Measurements from ENCODE around the gene UMOD.

- TF ChIP-seq CTCF (conservative IDR thresholded peaks at IDR 0.05; ENCODE audit: low read depth, low read length) (no peak), EZH2 (IDR thresholded peaks at IDR 0.05; ENCODE audit: borderline replicate concordance, low read depth, low read length, poor library complexity, severe bottlenecking) (no peak)
Observed at GRCh38 chr16:20333120-20333519, 19.4 kb downstream of the UMOD start.

All from A673 (cell line).